HG03108 (cell line): ENCODE measurements around the gene LYSMD4.
A peak's percentile ranks its signal among the peaks of the same experiment; 100 is the strongest.

Experiments used
- ATAC-seq: cut with Tn5 transposase; IDR thresholded peaks from one replicate; pipeline ENCODE4 v1.9.1; 2021; ENCODE audit warnings: moderate library complexity; ENCODE audit not compliant: unreplicated experiment

Gene LYSMD4

GRCh38 chr15:99732124-99732750, 1.0 kb downstream of the LYSMD4 start:
- no peak for ATAC-seq

- ATAC-seq: no peak
Measured at GRCh38 chr15:99731336-99732123, 1.7 kb downstream of the LYSMD4 start.

GRCh38 chr15:99729920-99730319, 3.3 kb downstream of the LYSMD4 start:
- ATAC-seq: no peak

GRCh38 chr15:99729327-99729726, 3.9 kb downstream of the LYSMD4 start:
- no peak for ATAC-seq

GRCh38 chr15:99728916-99729315, 4.3 kb downstream of the LYSMD4 start:
- ATAC-seq: no peak

GRCh38 chr15:99727733-99728132, 5.5 kb downstream of the LYSMD4 start:
- ATAC-seq: no peak

- ATAC-seq: no peak
Measured at GRCh38 chr15:99727330-99727729, 5.9 kb downstream of the LYSMD4 start.

- no peak for ATAC-seq
Measured at GRCh38 chr15:99726333-99726732, 6.9 kb downstream of the LYSMD4 start.

- no peak for ATAC-seq
Measured at GRCh38 chr15:99722406-99722805, 10.8 kb downstream of the LYSMD4 start.

- no peak for ATAC-seq
Measured at GRCh38 chr15:99721896-99722295, 11.3 kb downstream of the LYSMD4 start.

GRCh38 chr15:99721104-99721778, 12.0 kb downstream of the LYSMD4 start:
- ATAC-seq: no peak

- no peak for ATAC-seq
Measured at GRCh38 chr15:99720533-99720932, 12.7 kb downstream of the LYSMD4 start.

GRCh38 chr15:99719096-99719541, 14.1 kb downstream of the LYSMD4 start:
- ATAC-seq: peak; percentile 75

- no peak for ATAC-seq
Measured at GRCh38 chr15:99718421-99718820, 14.8 kb downstream of the LYSMD4 start.

- no peak for ATAC-seq
Measured at GRCh38 chr15:99717161-99718009, 15.9 kb downstream of the LYSMD4 start.

- ATAC-seq: no peak
Measured at GRCh38 chr15:99716540-99717095, 16.6 kb downstream of the LYSMD4 start.

- no peak for ATAC-seq
Measured at GRCh38 chr15:99712415-99712814, 20.8 kb downstream of the LYSMD4 start.

- no peak for ATAC-seq
Measured at GRCh38 chr15:99711625-99712024, 21.6 kb downstream of the LYSMD4 start.

- ATAC-seq: no peak
Measured at GRCh38 chr15:99709243-99709986, 23.8 kb downstream of the LYSMD4 start.

- no peak for ATAC-seq
Measured at GRCh38 chr15:99708563-99708962, 24.7 kb downstream of the LYSMD4 start.
